ENCODE results near the gene STK33.

The STK33 gene

GRCh38 chr11:8372641-8373381, 221.2 kb downstream of the STK33 start:
- no peak for FAIRE-seq

- no peak for FAIRE-seq
Observed at GRCh38 chr11:8371516-8371884, 222.5 kb downstream of the STK33 start.

GRCh38 chr11:8370812-8371515, 223.1 kb downstream of the STK33 start:
- no peak for FAIRE-seq

GRCh38 chr11:8369592-8370205, 224.3 kb downstream of the STK33 start:
- FAIRE-seq: no peak

GRCh38 chr11:8368772-8369171, 225.3 kb downstream of the STK33 start:
- FAIRE-seq: no peak

GRCh38 chr11:8368194-8368593, 225.8 kb downstream of the STK33 start:
- no peak for FAIRE-seq

GRCh38 chr11:8366316-8366715, 227.7 kb downstream of the STK33 start:
- FAIRE-seq: no peak

GRCh38 chr11:8365216-8365941, 228.6 kb downstream of the STK33 start:
- no peak for FAIRE-seq

- no peak for FAIRE-seq
Observed at GRCh38 chr11:8363921-8364320, 230.1 kb downstream of the STK33 start.

GRCh38 chr11:8362899-8363298, 231.1 kb downstream of the STK33 start:
- FAIRE-seq: no peak

- no peak for FAIRE-seq
Observed at GRCh38 chr11:8362491-8362890, 231.5 kb downstream of the STK33 start.

- FAIRE-seq: no peak
Observed at GRCh38 chr11:8361664-8362210, 232.3 kb downstream of the STK33 start.

GRCh38 chr11:8361206-8361605, 232.8 kb downstream of the STK33 start:
- FAIRE-seq: no peak

- FAIRE-seq: no peak
Observed at GRCh38 chr11:8360086-8360828, 233.8 kb downstream of the STK33 start.

- no peak for FAIRE-seq
Observed at GRCh38 chr11:8359521-8359920, 234.5 kb downstream of the STK33 start.

GRCh38 chr11:8357891-8358566, 236.0 kb downstream of the STK33 start:
- no peak for FAIRE-seq

- no peak for FAIRE-seq
Observed at GRCh38 chr11:8357505-8357888, 236.5 kb downstream of the STK33 start.

- no peak for FAIRE-seq
Observed at GRCh38 chr11:8356721-8357504, 237.1 kb downstream of the STK33 start.

- FAIRE-seq: no peak
Observed at GRCh38 chr11:8356216-8356615, 237.8 kb downstream of the STK33 start.

- no peak for FAIRE-seq
Observed at GRCh38 chr11:8355416-8355742, 238.6 kb downstream of the STK33 start.
